Frontal cortex (tissue), 4 donors: Measurements from ENCODE around the gene SF3B3. TPM values are rescaled to one million over a fixed set of nuclear protein-coding genes. Genes with fewer than 3 reads are reported as not detected.
"Not testable (repeated sequence)": the region's sequence is repeated elsewhere in the genome, so short reads cannot be mapped to it uniquely, and the experiment has no call there.

Experiments
- DNase-seq, 2 donors: peaks; one replicate each; pipeline ENCODE4 v3.0.0; 2012; ENCODE audit warnings: low spot score in 2 of 2
- FAIRE-seq: peaks from 2 replicates; lab custom pipeline; 2012; peaks lifted over from hg19 to GRCh38; lab: Jason Lieb, UNC
- total RNA-seq: library from RNA; depleted of rRNA; stranded (reverse); fragments of >200 nt; gene quantifications from one replicate; pipeline ENCODE4 v1.2.3, GENCODE V29; 2014
- donor health status: control.
- donor health status: control.
- donor health status: control.

The SF3B3 gene
- total RNA-seq, 1 donor from 2014 or later, result 71.3 TPM

- DNase-seq (no peak), FAIRE-seq (no peak)
Observed at GRCh38 chr16:70579648-70580630, 56.3 kb downstream of the SF3B3 start.

DNA sequence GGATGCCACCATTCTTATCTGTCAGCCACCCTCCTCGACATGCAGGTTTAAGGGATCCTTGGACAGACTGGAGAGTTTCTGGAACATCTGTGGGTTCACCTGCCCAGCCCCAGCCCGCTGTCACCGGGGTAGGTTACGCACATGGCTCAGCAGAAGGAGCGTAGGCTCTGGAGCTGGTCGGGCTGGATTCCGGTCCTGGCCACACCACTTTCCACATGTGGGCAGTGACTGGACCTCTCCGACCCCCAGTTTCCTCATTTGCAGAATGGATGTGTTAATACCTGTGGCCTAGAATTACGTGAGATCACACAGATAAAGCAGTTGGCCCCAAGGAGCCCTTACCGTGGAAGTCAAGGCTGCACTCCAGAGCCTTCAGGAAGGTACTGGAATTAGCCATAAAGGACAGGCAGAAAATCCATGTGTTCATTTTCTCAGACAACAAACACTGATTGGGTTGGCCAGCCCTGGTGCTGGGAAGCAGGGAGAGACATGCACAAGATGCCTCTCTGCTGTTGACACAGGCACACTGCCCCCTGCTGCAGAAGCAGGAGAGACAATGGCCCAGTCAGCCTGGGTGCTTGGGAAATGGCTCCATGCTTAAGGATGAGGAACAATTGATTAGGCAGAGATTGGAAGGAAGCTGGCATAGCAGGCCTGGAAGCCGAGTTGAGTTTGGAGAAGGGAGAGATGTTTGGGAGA, 58.8 kb downstream of the SF3B3 start:
- DNase-seq (no peak), FAIRE-seq (no peak)

DNA sequence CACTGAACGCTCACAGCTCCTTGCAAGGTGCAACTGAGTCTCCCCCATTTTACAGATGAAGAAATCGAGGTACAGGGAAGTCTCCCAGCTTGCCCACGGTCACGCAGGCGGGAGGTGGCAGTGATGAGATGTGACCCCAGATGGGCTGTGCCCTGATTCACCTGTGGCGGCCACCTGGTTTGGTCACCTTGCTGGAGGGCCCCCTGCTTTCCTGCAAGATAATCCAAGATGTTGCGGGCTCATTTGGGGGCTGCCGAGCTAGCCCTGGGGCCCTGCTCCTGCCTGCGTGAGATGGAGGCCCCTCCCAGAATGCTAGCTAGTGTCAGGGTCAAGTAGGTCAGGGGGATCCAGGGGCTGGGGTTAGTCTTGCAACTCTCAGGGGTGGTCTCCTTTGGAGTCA, 63.1 kb downstream of the SF3B3 start:
- DNase-seq, result no peak
- no peak for FAIRE-seq

- DNase-seq (no peak), FAIRE-seq (no peak)
Observed at GRCh38 chr16:70588565-70588964, 64.9 kb downstream of the SF3B3 start.

GRCh38 chr16:70589416-70589815, 65.8 kb downstream of the SF3B3 start:
- FAIRE-seq, result not testable (repeated sequence)

DNA sequence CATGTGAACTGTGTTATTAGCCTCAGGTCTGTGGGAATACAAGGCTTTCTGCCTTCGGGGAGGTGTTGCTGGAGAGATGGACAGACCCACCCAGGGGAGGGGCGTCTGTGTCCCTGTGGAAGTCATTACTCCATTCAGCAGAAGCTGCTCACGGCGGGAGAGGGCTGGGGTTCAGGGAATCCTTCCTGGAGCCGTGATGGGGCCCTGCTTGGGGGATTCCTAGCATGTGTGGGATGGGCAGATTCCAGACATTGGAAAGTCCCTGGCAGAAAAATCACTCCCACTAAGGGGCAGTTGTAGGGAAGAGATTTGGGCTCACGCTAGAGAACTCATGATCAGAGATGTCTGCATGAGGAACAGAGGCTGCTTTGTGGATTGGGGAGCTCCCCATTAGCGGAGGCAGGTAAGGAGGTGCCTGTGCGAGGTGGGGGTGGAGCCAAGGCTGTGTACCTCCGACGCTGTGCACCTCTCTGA, 66.4 kb downstream of the SF3B3 start:
- FAIRE-seq, result no peak
- no peak for DNase-seq

More at GRCh38 chr16:70589416-70589815, 65.8 kb downstream of the SF3B3 start:
- not testable (repeated sequence) for DNase-seq

- no peak for FAIRE-seq
- DNase-seq, result no peak
Observed at GRCh38 chr16:70590722-70591415, 67.3 kb downstream of the SF3B3 start.

- DNase-seq, result no peak
- FAIRE-seq, result no peak
Observed at GRCh38 chr16:70591615-70592014, 68.0 kb downstream of the SF3B3 start.

- DNase-seq, result no peak
- no peak for FAIRE-seq
Observed at GRCh38 chr16:70592106-70592571, 68.5 kb downstream of the SF3B3 start.

GRCh38 chr16:70593544-70593943, 69.9 kb downstream of the SF3B3 start:
- no peak for DNase-seq
- no peak for FAIRE-seq

- DNase-seq (no peak), FAIRE-seq (no peak)
Observed at GRCh38 chr16:70594569-70594968, 71.0 kb downstream of the SF3B3 start.

- DNase-seq (no peak), FAIRE-seq (no peak)
Observed at GRCh38 chr16:70597135-70597835, 73.7 kb downstream of the SF3B3 start.

DNA sequence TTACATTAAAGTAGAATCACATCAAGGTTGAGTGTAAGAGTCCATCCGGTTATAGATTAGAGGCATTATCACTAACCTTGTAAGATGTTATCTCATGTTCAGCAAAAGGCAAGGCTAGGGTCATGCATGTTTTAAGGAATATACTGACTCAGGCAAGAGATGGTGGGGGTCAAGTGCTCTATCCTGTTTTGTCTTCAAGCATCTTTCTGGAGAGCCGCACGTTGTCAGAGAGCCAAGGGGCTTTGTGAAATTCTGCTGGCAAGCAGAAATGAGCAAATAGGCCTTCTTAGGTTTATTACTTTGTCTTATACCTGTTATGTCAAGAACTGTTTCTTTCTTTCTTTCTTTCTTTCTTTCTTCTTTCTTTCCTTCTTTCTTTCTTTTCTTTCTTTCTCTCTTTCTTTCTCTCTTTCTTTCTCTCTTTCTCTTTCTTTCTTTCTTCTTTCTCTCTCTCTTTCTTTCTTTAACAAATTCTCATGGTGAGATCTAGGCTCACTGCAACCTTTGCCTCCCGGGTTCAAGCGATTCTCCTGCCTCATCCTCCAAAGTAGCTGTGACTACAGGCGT, 75.4 kb downstream of the SF3B3 start:
- FAIRE-seq (no peak), DNase-seq (no peak)

- DNase-seq, result no peak
- FAIRE-seq, result no peak
Observed at GRCh38 chr16:70600730-70601129, 77.1 kb downstream of the SF3B3 start.

DNA sequence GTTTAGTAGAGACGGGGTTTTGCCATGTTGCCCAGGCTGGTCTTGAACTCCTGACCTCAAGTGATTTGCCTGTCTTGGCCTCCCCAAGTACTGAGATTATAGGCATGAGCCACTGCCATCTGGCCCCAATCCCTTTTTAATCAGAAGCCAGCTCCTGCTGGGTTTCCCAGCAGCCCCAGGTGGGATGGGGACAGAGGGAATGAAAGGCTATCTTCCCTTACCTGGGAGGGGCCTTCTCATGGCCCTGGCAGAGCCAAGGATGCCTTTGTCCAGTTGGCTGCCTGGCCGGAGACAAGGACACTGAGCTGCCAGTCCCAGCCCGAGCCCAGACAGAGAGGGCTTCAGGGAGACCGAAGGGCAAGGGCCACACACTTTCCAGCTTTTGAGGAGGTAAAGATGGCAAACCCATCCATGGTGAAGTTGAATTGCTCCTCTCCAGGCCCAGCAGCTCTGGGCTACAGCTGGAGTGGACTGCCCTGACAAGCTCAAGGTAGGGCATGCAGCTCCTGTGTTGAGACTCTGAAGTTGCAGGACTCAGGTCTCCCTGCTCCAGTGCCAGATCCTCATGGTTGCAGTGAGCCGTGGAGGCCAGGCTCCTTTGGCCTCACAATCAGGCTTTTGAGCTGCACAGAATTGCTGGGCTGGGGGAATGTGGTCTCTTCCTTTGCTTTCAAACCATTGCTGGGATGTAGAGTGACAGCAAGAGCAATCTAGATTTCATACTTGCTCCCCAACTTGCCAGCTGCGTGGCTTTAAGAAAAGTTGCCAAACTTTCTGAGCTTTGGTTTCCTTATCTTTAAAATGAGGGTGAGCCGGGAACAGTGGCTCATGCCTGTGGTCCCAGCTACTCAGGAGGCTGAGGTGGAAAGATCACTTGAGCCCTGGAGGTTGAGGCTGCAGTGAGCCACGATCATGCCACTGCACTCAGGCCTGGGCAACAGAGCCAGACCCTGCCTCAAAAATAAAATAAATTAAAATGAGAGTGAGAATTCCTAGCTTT, 78.3 kb downstream of the SF3B3 start:
- FAIRE-seq, result no peak
- no peak for DNase-seq

- no peak for FAIRE-seq
- DNase-seq, result no peak
Observed at GRCh38 chr16:70602831-70603230, 79.2 kb downstream of the SF3B3 start.

- DNase-seq (peak in 1 of 2 donors; percentile 10), FAIRE-seq (no peak)
Observed at GRCh38 chr16:70604407-70605282, 81.0 kb downstream of the SF3B3 start.
